Tibial nerve (tissue), 4 donors: Measurements from ENCODE around the gene DENND4B.

Source experiments
- EP300 ChIP-seq, 2 donors: sonication (generic); formaldehyde crosslinking; IDR thresholded peaks; one replicate each; pipeline ENCODE4 v1.6.1; 2017; ENCODE audit warnings: antibody characterized with exemption in 2 of 2, mild to moderate bottlenecking in 1 of 2
- POLR2A ChIP-seq, 2 donors: fragments of 450-650 bp; IDR thresholded peaks; one replicate each; pipeline ENCODE4 v1.6.1; 2017; ENCODE audit warnings: antibody characterized with exemption in 2 of 2, mild to moderate bottlenecking in 2 of 2, moderate library complexity in 2 of 2
- TF ChIP-seq, protein P1 (sequence below), 5 experiments: fragments of 200-600 bp in 3 of 5; fragments of 450-650 bp in 2 of 5; sonication (generic) in 3 of 5; IDR thresholded peaks; one replicate each; pipeline ENCODE4 v1.5.1; 2016 to 2019; ENCODE audit warnings: antibody characterized with exemption in 5 of 5, mild to moderate bottlenecking in 3 of 5, moderate library complexity in 2 of 5

DNA sequence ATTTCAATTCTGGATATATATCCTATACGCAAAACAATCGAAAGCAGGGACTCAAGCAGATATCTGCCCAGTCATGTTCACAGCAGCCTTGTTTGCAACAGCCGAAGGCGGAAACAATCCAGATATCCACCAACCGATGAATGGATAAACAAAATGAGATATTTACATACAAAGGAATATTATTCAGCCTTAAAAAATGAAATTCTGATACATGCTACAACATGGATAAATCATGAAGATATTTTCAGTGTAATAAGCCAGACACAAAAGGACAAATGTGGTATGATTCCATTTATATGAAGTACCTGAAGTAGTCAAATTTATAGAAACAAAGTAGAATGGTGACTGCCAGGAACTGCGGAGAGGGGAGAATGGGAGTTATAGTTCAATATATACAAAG lies 39.4 kb downstream of the DENND4B start:
- TF ChIP-seq, protein P1, sequence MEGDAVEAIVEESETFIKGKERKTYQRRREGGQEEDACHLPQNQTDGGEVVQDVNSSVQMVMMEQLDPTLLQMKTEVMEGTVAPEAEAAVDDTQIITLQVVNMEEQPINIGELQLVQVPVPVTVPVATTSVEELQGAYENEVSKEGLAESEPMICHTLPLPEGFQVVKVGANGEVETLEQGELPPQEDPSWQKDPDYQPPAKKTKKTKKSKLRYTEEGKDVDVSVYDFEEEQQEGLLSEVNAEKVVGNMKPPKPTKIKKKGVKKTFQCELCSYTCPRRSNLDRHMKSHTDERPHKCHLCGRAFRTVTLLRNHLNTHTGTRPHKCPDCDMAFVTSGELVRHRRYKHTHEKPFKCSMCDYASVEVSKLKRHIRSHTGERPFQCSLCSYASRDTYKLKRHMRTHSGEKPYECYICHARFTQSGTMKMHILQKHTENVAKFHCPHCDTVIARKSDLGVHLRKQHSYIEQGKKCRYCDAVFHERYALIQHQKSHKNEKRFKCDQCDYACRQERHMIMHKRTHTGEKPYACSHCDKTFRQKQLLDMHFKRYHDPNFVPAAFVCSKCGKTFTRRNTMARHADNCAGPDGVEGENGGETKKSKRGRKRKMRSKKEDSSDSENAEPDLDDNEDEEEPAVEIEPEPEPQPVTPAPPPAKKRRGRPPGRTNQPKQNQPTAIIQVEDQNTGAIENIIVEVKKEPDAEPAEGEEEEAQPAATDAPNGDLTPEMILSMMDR (IDR thresholded peaks at IDR 0.05) = no peak
- TF ChIP-seq POLR2A (IDR thresholded peaks at IDR 0.05) = no peak
- TF ChIP-seq EP300 (IDR thresholded peaks at IDR 0.05) = no peak
